GM23248 (cell line): ENCODE measurements around the gene STARD8.

Source experiments
- EZH2 ChIP-seq: fragments of 200-600 bp; sonication (generic); IDR thresholded peaks from 2 replicates; pipeline ENCODE4 v1.6.1; 2018; ENCODE audit warnings: antibody characterized with exemption, mild to moderate bottlenecking; ENCODE audit not compliant: insufficient read depth, poor library complexity, severe bottlenecking
- EZH2phosphoT487 ChIP-seq: fragments of 200-600 bp; sonication (generic); IDR thresholded peaks from 2 replicates; pipeline ENCODE4 v1.6.1; 2018; ENCODE audit warnings: antibody characterized with exemption, moderate library complexity, mild to moderate bottlenecking, low read depth; ENCODE audit not compliant: insufficient read depth

DNA sequence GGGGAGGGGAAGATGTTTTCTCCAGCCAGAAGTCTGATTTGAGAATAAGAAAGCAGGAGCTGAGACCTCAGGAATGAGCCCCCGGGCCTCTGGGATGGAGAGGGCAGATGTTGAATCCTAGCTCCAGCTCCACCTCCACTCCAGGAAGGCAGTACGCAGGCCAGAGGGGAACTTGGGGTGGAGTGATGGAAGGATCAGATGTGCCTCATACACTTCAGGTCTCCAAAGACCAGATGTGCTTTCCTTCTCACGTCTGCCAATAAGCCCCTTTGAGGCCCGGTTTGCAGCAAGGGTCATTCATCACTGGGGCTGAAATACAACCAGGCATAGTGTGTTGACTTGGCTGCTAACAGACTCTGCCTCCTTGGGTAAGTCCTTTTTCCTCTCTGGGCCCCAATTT, 28.1 kb downstream of the STARD8 start:
- TF ChIP-seq EZH2, result no peak
- TF ChIP-seq EZH2phosphoT487, result no peak
